H9 (cell line): ENCODE results near the gene PAM. TPM values are rescaled to one million over a fixed set of nuclear protein-coding genes. Genes with fewer than 3 reads are reported as not detected.

ENCODE experiments used
- DNase-seq: peaks from one replicate; pipeline ENCODE4 v3.0.0-alpha.2; 2017
- H2AFZ ChIP-seq: one replicate; pipeline ENCODE4 v1.6.1; 2013; ENCODE audit warnings: mild to moderate bottlenecking, low read length, control low read depth, moderate library complexity
- H2AK5ac ChIP-seq: 2 replicates; pipeline ENCODE4 v1.6.1; 2013; ENCODE audit warnings: low read length, control low read depth, mixed read lengths; ENCODE audit not compliant: insufficient read length
- H2BK120ac ChIP-seq: one replicate; pipeline ENCODE4 v1.6.1; 2013; ENCODE audit warnings: low read depth, mild to moderate bottlenecking, low read length, control low read depth, inconsistent platforms; ENCODE audit not compliant: poor library complexity, severe bottlenecking
- H2BK12ac ChIP-seq: 2 replicates; pipeline ENCODE4 v1.6.1; 2013; ENCODE audit warnings: low read length, control low read depth, mixed read lengths, low read depth; ENCODE audit not compliant: insufficient read length
- H2BK15ac ChIP-seq: 2 replicates; pipeline ENCODE4 v1.6.1; 2013; ENCODE audit warnings: low read depth, low read length, control low read depth
- H2BK20ac ChIP-seq: one replicate; pipeline ENCODE4 v1.6.1; 2013; ENCODE audit warnings: low read depth, mild to moderate bottlenecking, low read length, control low read depth, inconsistent platforms; ENCODE audit not compliant: poor library complexity, severe bottlenecking
- H2BK5ac ChIP-seq: 2 replicates; pipeline ENCODE4 v1.6.1; 2013; ENCODE audit warnings: low read length, control low read depth, mixed read lengths; ENCODE audit not compliant: insufficient read length
- H3K14ac ChIP-seq: 2 replicates; pipeline ENCODE4 v1.6.1; 2013; ENCODE audit warnings: low read length, control low read depth; ENCODE audit not compliant: insufficient read depth
- H3K18ac ChIP-seq: 2 replicates; pipeline ENCODE4 v1.6.1; 2013; ENCODE audit warnings: low read depth, mild to moderate bottlenecking, mixed read lengths, low read length, control low read depth; ENCODE audit not compliant: insufficient read length
- H3K23ac ChIP-seq: 2 replicates; pipeline ENCODE4 v1.6.1; 2013; ENCODE audit warnings: low read length, control low read depth, mixed read lengths, low read depth; ENCODE audit not compliant: insufficient read length
- H3K23me2 ChIP-seq: 2 replicates; pipeline ENCODE4 v1.6.1; 2013; ENCODE audit warnings: low read depth, mild to moderate bottlenecking, mixed read lengths, low read length, control low read depth; ENCODE audit not compliant: insufficient read length, poor library complexity, severe bottlenecking
- H3K27ac ChIP-seq: 2 replicates; pipeline ENCODE4 v1.5.1; 2013; ENCODE audit warnings: low read length, control low read depth, mixed read lengths, low read depth; ENCODE audit not compliant: insufficient read length
- H3K27me3 ChIP-seq: 2 replicates; pipeline ENCODE4 v1.6.1; 2013; ENCODE audit warnings: low read length, control low read depth, inconsistent platforms; ENCODE audit not compliant: insufficient read depth
- H3K4ac ChIP-seq: 2 replicates; pipeline ENCODE4 v1.6.1; 2013; ENCODE audit warnings: low read depth, mild to moderate bottlenecking, control low read depth, inconsistent platforms, low read length, moderate library complexity
- H3K4me1 ChIP-seq: 2 replicates; pipeline ENCODE4 v1.6.1; 2013; ENCODE audit warnings: low read length, control low read depth, inconsistent platforms; ENCODE audit not compliant: insufficient read depth
- H3K4me2 ChIP-seq: 2 replicates; pipeline ENCODE4 v1.6.1; 2013; ENCODE audit warnings: low read length, control low read depth, mixed read lengths; ENCODE audit not compliant: insufficient read length, insufficient read depth
- H3K56ac ChIP-seq: 2 replicates; pipeline ENCODE4 v1.6.1; 2013; ENCODE audit warnings: low read depth, mild to moderate bottlenecking, mixed read lengths, low read length, control low read depth; ENCODE audit not compliant: insufficient read length
- H3K79me1 ChIP-seq: 2 replicates; pipeline ENCODE4 v1.6.1; 2013; ENCODE audit warnings: low read depth, mild to moderate bottlenecking, moderate library complexity, low read length, control low read depth, inconsistent platforms; ENCODE audit not compliant: insufficient read depth, poor library complexity, severe bottlenecking
- H3K79me2 ChIP-seq: 2 replicates; pipeline ENCODE4 v1.6.1; 2013; ENCODE audit warnings: low read length, control low read depth, inconsistent platforms; ENCODE audit not compliant: insufficient read depth
- H3K9ac ChIP-seq: 2 replicates; pipeline ENCODE4 v1.6.1; 2013; ENCODE audit warnings: low read length, control low read depth, mixed read lengths; ENCODE audit not compliant: insufficient read length; ENCODE audit errors: extremely low read depth
- H3K9me3 ChIP-seq: one replicate; pipeline ENCODE4 v1.6.1; 2013; ENCODE audit warnings: low read depth, low read length, inconsistent platforms; ENCODE audit not compliant: control insufficient read depth
- H3T11ph ChIP-seq: one replicate; pipeline ENCODE4 v1.6.1; 2013; ENCODE audit warnings: mild to moderate bottlenecking, low read length, control low read depth, inconsistent platforms
- H4K20me1 ChIP-seq: one replicate; pipeline ENCODE4 v1.6.1; 2013; ENCODE audit not compliant: control insufficient read depth, insufficient read length, insufficient read depth
- H4K5ac ChIP-seq: 2 replicates; pipeline ENCODE4 v1.6.1; 2013; ENCODE audit warnings: low read depth, mild to moderate bottlenecking, mixed read lengths, low read length, control low read depth; ENCODE audit not compliant: insufficient read length
- H4K8ac ChIP-seq: replicated peaks from 2 replicates; pipeline ENCODE4 v1.6.1; 2013; ENCODE audit warnings: low read length, control low read depth, mixed read lengths, low read depth; ENCODE audit not compliant: insufficient read length
- H4K91ac ChIP-seq: 2 replicates; pipeline ENCODE4 v1.6.1; 2013; ENCODE audit warnings: low read depth, mild to moderate bottlenecking, moderate library complexity, mixed read lengths, low read length, control low read depth; ENCODE audit not compliant: insufficient read length
- H3K27ac Mint-ChIP-seq, 3 experiments: 2 replicates in 2 of 3; 3 replicates in 1 of 3; pipeline ENCODE4 v1.8.0; 2020 to 2021; ENCODE audit warnings: mixed read lengths in 3 of 3, mild to moderate bottlenecking in 1 of 3, moderate library complexity in 1 of 3
- H3K27me3 Mint-ChIP-seq: 2 replicates; pipeline ENCODE4 v1.8.0; 2021; ENCODE audit warnings: low read depth, mild to moderate bottlenecking, moderate library complexity, mixed read lengths
- H3K36me3 Mint-ChIP-seq, 3 experiments: 2 replicates in 2 of 3; 3 replicates in 1 of 3; pipeline ENCODE4 v1.8.0; 2020 to 2021; ENCODE audit warnings: low read depth in 3 of 3, mixed read lengths in 3 of 3; ENCODE audit not compliant: insufficient read depth in 1 of 3
- H3K4me1 Mint-ChIP-seq, 2 experiments: 2 replicates each; pipeline ENCODE4 v1.8.0; 2020; ENCODE audit warnings: mixed read lengths in 2 of 2
- H3K4me3 Mint-ChIP-seq, 2 experiments: 2 replicates in 1 of 2; 3 replicates in 1 of 2; pipeline ENCODE4 v1.8.0; 2020 to 2021; ENCODE audit warnings: mild to moderate bottlenecking in 2 of 2, mixed read lengths in 2 of 2, moderate library complexity in 1 of 2
- H3K9me3 Mint-ChIP-seq, 2 experiments: 2 replicates in 1 of 2; 3 replicates in 1 of 2; pipeline ENCODE4 v1.8.0; 2020; ENCODE audit warnings: mild to moderate bottlenecking in 2 of 2, mixed read lengths in 2 of 2, moderate library complexity in 1 of 2
- WGBS: extraction: QIAGEN DNeasy Blood & Tissue Kit; methylation state at CpG from one replicate; pipeline ENCODE4 v1.1.7; 2013; ENCODE audit warnings: missing lambda C conversion rate, low lambda C conversion rate, mixed read lengths; ENCODE audit not compliant: insufficient read length; ENCODE audit errors: extremely low coverage; 5-methylcytosine and 5-hydroxymethylcytosine counted together
- total RNA-seq: library from RNA; stranded (reverse); gene quantifications from 2 replicates; pipeline ENCODE4 v1.2.1, GENCODE V29; 2021
- TF ChIP-seq, protein P1 (sequence below): fragments of 200-600 bp; sonication (generic); conservative IDR thresholded peaks from 3 replicates; pipeline ENCODE4 v1.8.0; 2021; ENCODE audit warnings: antibody characterized with exemption, mild to moderate bottlenecking

The PAM gene
- total RNA-seq, 1 experiment from 2014 or later = 31.5 TPM

DNA sequence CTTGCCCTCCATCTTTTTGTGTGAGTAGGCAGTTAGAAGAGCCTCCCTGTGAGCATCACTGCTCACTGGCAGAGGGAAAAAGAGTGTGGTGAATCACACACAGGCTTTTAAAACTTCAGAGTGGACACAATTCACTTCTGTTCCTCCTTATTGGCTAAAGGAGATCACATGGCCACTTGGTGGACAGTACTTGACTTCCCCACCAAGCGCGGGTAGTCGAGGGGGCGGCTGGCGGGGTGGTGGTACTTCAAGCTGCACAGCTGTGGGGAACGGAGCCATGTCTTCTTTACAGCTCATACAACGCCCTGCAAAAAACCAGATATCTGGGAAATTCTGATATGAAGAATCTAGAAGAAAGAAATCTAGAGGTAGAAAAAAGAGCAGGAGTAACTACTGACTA is 95.4 kb downstream of the PAM start:
- Histone ChIP-seq H4K5ac (no peak overlapping the region), H2BK20ac (no peak overlapping the region), H3T11ph (no peak overlapping the region), H3K56ac (no peak overlapping the region), H3K4me2 (no peak overlapping the region), H4K8ac (no peak overlapping the region), H3K4me1 (no peaks in the 10 kb centered on the region; the same call in 1 of the 2 replicates), H2BK5ac (no peak overlapping the region), H2BK12ac (no peak overlapping the region), H2AFZ (no peak overlapping the region), H3K27ac (no peak overlapping the region), H3K9ac (no peak overlapping the region), H2BK15ac (no peak overlapping the region), H3K23ac (no peak overlapping the region), H4K91ac (no peak overlapping the region), H3K27me3 (no peaks in the 10 kb centered on the region), H3K4ac (no peak overlapping the region), H2AK5ac (no peak overlapping the region), H3K23me2 (no peaks in the 10 kb centered on the region), H2BK120ac (no peak overlapping the region), H4K20me1 (no peaks in the 10 kb centered on the region), H3K9me3 (no peaks in the 10 kb centered on the region), H3K18ac (no peak overlapping the region), H3K79me1 (no peaks in the 10 kb centered on the region), H3K14ac (no peak overlapping the region), H3K79me2 (0 out of 2 replicates have a peak, but pooled peaks cover 1% of the 10 kb centered on the region)
- no peaks in the 10 kb centered on the region for H3K36me3 Mint-ChIP-seq
- H3K4me1 Mint-ChIP-seq = peaks cover 7 to 17% of the 10 kb centered on the region in 2 experiments; a peak in 3 of 4 replicates
- no peak overlapping the region for H3K4me3 Mint-ChIP-seq
- no peaks in the 10 kb centered on the region for H3K27me3 Mint-ChIP-seq
- peak overlapping the region in 2 of 3 experiments; percentile 30 to 85; a peak in 3 of 7 replicates for H3K27ac Mint-ChIP-seq
- no CpG with 5 or more reads among the region's 7 CpGs for WGBS
- H3K9me3 Mint-ChIP-seq = no peaks in the 10 kb centered on the region
- TF ChIP-seq, protein P1, sequence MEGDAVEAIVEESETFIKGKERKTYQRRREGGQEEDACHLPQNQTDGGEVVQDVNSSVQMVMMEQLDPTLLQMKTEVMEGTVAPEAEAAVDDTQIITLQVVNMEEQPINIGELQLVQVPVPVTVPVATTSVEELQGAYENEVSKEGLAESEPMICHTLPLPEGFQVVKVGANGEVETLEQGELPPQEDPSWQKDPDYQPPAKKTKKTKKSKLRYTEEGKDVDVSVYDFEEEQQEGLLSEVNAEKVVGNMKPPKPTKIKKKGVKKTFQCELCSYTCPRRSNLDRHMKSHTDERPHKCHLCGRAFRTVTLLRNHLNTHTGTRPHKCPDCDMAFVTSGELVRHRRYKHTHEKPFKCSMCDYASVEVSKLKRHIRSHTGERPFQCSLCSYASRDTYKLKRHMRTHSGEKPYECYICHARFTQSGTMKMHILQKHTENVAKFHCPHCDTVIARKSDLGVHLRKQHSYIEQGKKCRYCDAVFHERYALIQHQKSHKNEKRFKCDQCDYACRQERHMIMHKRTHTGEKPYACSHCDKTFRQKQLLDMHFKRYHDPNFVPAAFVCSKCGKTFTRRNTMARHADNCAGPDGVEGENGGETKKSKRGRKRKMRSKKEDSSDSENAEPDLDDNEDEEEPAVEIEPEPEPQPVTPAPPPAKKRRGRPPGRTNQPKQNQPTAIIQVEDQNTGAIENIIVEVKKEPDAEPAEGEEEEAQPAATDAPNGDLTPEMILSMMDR = no peak
- no peak for DNase-seq
